Nucleus accumbens (tissue), 56 donors: Measurements from ENCODE around the gene MYH9.

Source experiments
- DNase-seq, 56 donors: peaks; one replicate each; lab custom pipeline; 2025; lab: John Stamatoyannopoulos, UW

The MYH9 gene

GRCh38 chr22:36323182-36323854 is 64.4 kb downstream of the MYH9 start:
- DNase-seq: peak in 29 of 56 donors; percentile 12 to 67 (median 34)

DNA sequence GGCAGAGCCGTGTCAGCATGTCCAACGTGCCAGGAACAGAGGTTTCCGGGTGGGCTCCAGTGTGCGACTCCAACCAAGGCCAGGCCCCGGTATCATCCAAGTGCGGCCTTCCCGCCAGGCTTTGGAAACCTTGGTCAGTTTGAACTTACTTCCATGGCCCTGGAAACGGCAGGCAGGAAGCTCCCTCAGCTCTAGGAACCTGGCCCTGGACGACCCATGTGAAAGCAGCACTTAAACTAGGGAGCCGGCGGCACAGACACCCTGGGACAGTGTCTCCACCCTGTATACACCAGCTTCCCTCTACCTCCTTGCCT is 65.2 kb downstream of the MYH9 start:
- DNase-seq: no peak

- no peak for DNase-seq
Measured at GRCh38 chr22:36321797-36322601, 65.8 kb downstream of the MYH9 start.

DNA sequence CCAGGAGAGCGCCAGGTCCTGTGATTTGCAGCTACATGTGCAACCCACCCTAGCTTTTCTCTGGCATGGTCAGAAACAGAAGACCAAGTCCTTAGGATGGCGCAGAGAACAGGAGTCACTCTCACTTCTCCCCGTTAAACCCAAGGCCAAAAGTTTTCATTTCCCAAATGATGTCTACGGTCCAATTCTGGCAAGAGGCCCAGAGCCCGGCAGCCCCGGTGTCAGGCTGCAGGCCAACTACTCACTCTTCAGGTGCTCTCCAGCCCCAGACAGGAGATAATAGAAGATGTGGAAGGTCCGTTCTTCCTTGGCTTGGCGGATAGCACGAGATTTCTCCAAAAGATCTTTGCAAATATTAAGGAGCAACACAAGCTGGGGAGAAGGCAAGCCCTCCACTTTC is 67.2 kb downstream of the MYH9 start:
- no peak for DNase-seq

GRCh38 chr22:36319595-36320497 is 67.9 kb downstream of the MYH9 start:
- DNase-seq: no peak

GRCh38 chr22:36318442-36318841 is 69.3 kb downstream of the MYH9 start:
- DNase-seq: no peak

DNA sequence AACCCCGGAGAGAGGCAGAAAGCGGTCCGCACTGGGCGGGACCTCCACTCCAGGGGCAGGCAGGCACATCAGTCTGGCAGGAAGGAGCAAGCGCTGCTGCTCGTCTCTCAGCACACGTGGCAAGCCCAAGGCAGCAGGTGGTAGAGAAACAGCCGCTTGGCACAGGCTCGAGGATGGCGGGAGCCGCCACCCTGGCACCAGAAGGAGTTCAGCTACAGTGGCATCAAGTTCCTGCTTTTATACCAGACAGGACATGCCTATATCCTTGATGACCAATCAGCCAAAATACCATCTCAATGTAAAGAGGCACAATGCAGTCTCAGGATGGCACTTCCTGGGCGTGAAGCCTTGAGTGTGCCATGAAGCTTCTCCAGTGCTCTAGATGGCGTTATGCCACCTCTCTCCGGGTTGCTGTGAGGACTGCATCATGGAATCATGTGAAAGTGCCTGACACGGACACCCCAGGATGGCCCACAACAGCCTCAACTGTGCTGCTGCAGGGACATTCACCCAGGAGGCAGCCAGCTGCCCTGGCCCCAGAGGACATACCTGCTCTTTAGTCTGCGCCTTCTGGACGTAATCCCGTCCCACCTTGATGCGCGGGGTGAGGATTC is 70.0 kb downstream of the MYH9 start:
- peak in 1 of 56 donors; percentile 13 for DNase-seq

DNA sequence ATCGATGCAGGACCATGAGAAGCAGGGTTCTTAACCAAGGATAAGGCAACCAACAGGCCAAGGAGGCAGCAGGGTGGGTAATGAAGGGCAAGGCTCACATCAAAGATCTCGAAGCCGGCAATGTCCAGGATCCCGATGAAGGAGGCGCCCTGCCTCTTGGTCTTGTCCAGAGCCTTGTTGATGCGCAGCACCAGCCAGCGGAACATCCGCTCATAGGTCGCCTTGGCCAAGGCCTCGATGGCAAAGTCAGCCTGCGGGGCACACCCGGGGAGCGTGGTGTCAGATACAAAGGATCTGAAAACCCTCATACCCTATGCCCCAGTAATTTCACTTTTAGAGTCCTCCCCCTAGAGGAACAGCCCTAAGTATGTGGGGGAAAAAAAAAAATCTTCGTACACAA is 71.3 kb downstream of the MYH9 start:
- DNase-seq: no peak

- DNase-seq: no peak
Measured at GRCh38 chr22:36315325-36315724, 72.4 kb downstream of the MYH9 start.

DNA sequence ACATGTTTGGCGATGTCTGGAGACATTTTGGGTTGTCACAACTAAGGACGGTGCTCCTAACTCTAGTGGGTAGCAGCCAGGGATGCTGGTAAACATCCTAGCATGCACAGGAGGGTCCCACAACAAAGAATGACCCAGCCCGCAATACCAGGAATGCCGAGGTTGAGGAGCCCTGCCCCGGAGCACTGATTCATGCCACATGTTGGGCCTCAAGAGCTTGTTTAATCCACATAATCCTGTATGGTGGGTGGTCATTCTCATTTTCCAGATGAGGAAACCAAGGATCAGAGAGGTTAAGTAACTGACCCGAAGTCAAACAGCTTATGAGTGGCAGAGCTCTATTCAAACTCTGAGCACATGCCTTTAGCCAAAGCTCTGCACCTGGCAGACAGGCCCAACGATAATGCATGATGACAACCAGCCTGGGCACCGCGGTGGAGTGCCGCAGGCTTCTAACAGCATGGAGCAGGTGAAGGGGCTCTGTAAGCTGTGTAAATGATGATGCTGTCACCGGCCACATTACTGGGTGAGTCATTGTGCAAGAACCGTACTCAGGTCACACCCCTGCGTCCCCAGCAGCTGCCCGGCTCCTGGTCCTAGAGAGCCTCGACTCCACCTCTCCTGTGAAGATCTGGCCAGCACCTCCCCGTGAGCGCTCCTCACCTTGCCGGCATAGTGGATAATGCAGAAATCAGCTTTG is 76.2 kb downstream of the MYH9 start:
- DNase-seq: no peak

GRCh38 chr22:36308880-36309279 is 78.9 kb downstream of the MYH9 start:
- DNase-seq: no peak

DNA sequence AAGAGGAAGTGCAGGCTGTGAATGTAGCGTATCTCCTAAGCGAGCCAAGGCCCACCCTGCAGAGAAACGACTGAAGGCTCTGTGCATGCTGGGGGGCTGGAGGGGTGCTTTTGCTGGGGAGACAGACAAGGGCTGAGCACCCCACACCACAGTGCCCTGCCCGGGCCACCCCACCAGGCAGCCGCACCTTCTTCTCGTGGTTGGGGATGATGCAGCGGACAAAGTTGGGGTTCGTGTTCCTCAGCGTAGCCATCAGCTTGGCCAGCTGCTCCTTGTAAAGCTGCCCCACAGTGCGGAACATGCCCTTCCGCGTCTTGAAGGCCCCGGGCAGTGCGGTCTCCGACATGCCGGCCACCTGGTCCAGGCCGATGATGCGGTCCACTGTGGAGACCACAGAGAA is 81.5 kb downstream of the MYH9 start:
- no peak for DNase-seq

- no peak for DNase-seq
Measured at GRCh38 chr22:36305813-36306212, 82.0 kb downstream of the MYH9 start.

DNA sequence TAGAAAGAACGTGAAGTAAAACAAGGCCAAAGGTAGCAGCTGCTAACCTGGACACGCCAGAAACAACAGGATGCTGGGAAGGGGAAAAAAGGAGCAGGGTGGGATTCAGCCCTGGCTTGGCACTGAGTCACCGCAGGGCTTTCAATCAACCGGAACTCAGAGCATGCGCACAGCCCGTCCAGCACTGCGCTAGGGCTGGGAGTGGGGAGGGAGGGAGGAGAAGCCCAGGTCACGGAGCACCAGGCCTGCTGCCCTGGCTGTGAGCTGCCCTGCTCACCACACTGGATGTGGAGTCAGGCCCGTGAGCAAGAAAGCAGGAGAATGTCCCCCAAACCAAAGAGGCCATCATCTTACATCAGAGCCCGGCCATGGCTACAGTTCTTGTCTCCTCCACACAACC is 83.3 kb downstream of the MYH9 start:
- DNase-seq: no peak

DNA sequence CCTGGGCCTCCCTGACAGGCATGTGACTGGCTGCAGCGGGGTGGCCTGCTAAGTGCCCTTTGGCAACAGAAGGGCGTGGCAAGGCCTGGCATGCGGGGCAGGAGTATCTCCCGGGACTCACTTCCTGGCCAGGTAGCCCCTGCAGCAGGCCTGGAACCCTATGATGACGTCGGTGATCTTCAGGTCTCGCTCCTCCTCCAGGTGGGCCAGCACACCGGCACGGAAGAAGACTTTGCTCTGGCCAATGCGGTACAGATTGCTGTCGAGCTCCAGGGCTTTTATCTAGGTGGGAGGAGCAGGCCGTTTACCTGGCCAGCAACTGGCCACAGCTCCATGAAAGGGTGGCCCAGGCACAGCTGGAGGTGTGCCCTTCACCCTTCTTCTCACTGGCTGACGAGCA is 83.9 kb downstream of the MYH9 start:
- DNase-seq: no peak

- no peak for DNase-seq
Measured at GRCh38 chr22:36303115-36303467, 84.7 kb downstream of the MYH9 start.

DNA sequence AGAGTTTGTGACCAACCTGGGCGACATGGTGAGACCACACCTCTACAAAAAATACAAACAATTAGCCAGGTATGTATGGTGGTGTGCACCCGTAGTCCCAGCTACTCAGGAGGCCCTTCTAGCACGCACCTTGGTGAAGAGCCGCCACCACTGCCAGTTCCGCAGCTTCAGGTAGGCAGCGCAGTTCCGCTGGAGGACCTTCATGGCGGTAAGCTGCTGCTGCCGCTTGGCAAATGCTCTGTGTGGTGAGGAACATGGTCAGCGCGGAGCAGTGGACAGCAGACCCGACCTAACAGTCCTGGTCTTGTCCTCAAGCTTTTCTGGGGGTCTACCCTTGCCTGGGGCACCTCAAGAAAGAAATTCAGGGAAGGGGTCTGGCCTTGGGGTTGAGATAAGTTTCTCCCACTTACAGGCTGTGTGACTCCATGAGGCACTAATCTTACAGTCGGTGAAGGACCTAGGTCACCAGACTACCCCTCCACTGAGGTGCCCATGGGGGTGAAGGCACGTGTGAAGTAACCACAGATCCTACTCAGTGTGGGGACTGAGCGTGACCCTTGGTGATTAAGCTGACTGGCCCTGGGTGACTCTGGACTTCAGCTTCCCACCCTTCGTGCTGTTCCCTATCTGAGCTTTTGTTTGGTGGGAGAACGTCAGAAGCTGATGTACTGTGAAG is 85.2 kb downstream of the MYH9 start:
- no peak for DNase-seq

- DNase-seq: no peak
Measured at GRCh38 chr22:36301851-36302250, 85.9 kb downstream of the MYH9 start.

DNA sequence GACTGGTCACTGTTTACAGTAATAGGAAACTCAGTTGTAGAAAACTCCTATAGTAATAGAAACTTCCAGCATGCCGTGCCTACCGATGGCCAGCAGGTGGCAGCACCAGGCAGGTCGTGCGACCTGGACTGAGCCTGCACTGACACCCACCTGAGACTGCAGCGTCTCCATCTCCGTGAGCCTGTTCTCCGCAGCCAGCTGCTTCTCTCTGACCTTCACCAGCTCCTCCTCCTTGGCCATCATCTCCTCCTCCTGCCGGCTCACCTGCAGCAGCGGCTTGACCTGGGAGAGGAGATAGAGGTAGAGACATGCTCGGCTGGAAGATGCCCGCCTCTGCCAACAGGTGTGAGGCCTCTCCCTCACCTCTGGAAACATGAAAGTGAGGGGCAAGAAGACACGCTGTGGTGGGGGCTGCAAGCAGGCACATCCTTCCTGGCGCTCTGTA is 86.4 kb downstream of the MYH9 start:
- DNase-seq: peak in 47 of 56 donors; percentile 5 to 82 (median 42)
